MG63 (cell line): ENCODE results near the gene SIL1. TPM values are rescaled to one million over a fixed set of nuclear protein-coding genes. Genes with fewer than 3 reads are reported as not detected.
"Not testable (repeated sequence)": the region's sequence is repeated elsewhere in the genome, so short reads cannot be mapped to it uniquely, and the experiment has no call there.

ENCODE experiments used
- DNase-seq: peaks from one replicate; pipeline ENCODE4 v3.0.0-alpha.2; 2020
- H3K27me3 ChIP-seq: fragments of 250-450 bp; sonication (Bioruptor Pico); 2 replicates; pipeline ENCODE4 v1.5.1; 2020; ENCODE audit warnings: mild to moderate bottlenecking, moderate library complexity
- H3K36me3 ChIP-seq: fragments of 250-450 bp; sonication (Bioruptor Pico); 2 replicates; pipeline ENCODE4 v1.5.1; 2020; ENCODE audit warnings: mild to moderate bottlenecking, moderate library complexity
- H3K4me3 ChIP-seq: fragments of 250-450 bp; sonication (Bioruptor Pico); 2 replicates; pipeline ENCODE4 v1.5.1; 2020; ENCODE audit warnings: mild to moderate bottlenecking, moderate library complexity
- H3K9me3 ChIP-seq: fragments of 250-450 bp; sonication (Bioruptor Pico); 2 replicates; pipeline ENCODE4 v1.5.1; 2020; ENCODE audit warnings: mild to moderate bottlenecking, moderate library complexity
- total RNA-seq: library from RNA; depleted of rRNA; stranded (reverse); fragments of >200 nt; shearing (Covaris generic); gene quantifications from 2 replicates; pipeline ENCODE4 v1.2.3, GENCODE V29; 2014; ENCODE audit warnings: low replicate concordance

SIL1 gene
- total RNA-seq, 1 experiment from 2014 or later: 78.7 TPM

DNA sequence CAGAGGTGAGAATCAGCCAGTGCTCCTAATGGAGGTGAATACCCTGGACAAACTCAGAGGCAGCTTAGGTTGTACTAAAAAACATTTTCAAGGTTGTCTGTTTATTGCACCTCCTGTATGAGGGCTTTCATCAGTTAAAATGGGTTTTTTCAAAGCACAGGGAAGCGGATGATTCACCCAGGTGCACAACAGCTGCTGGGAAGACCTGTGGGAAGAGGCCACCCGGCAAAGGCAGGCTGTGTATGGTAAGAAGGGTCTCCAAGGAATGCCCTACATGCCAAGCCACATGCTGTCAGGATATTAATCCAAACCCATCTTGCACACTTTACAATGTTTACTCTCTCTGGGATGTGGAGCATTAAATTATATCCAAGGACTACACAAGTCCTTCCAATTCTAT is 14.7 kb downstream of the SIL1 start:
- DNase-seq: no peak
- no peak overlapping the region for H3K4me3 ChIP-seq
- no peaks in the 10 kb centered on the region for H3K27me3 ChIP-seq
- H3K9me3 ChIP-seq: no peaks in the 10 kb centered on the region
- peaks cover 20% of the 10 kb centered on the region for H3K36me3 ChIP-seq

DNA sequence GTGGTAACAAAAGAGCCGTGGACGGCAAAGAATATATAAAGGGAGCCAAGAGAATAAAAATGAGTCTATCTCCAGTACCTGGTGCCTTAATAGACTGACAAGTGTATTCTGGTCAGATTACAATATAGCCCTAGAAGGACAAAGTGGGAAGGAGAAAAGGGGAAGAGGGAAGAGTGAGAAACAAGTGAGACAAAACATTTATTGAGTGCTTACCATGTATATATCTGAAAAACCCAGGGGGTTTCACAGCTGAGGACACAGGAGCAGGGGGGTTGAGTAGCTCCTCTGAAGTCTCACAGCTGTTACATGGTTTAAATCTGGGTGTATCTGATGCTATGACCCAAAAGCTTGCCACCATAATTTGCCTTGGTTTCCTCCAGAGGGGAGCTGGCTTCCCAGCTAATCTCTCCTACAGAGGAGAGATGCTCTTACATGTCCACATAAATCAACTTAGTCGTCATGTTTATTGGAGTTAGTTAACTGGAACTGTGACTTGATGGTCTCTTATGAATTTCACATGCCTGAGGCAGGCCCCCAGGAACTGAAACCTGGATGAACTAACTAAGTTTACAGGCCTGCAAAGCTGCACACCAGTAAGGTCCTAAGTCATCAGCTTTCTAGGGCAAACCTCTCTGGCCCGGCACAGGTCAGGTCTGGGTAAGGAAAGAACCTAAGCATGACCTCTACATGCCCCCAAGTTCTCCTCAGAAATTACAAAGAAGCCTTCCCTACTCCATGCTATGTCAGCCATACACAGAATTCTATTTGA is 15.5 kb downstream of the SIL1 start:
- no peak for DNase-seq

DNA sequence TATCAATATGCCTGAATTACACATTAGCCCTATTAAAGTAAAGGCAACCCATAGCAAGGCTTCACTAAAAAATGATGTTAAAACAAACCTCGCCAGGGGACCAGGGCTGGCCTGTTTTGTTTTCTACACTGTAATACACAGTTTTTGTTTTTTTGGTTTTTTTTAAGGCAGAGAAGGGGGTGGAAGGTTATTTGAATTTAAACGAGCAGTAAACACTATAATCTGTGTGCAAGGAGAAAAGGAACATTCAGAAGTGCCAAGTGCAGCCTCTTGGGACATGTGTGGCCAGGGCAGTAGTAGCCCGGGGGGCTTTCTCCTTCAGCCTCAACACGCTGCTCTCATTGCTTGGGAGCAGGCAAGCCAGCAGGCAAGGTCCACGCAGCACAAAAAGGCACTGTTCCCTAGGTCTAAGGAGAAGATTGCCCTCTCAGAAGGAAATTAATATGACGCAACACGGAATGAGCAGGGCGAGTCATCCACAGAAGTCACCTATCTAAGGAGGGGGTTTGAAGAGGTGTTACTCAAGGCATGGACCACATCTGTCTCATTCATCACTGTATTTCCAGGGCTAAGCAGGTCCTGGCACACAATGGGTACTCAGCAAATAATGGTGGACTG is 16.2 kb downstream of the SIL1 start:
- H3K4me3 ChIP-seq: no peak overlapping the region
- no peaks in the 10 kb centered on the region for H3K27me3 ChIP-seq
- no peaks in the 10 kb centered on the region for H3K9me3 ChIP-seq
- DNase-seq: peak; percentile 43
- peaks cover 8% of the 10 kb centered on the region for H3K36me3 ChIP-seq

More for the DNA sequence above, 15.5 kb downstream of the SIL1 start:
- Histone ChIP-seq H3K36me3 (peaks cover 14% of the 10 kb centered on the region), H3K27me3 (no peaks in the 10 kb centered on the region), H3K9me3 (no peaks in the 10 kb centered on the region), H3K4me3 (no peak overlapping the region)

DNA sequence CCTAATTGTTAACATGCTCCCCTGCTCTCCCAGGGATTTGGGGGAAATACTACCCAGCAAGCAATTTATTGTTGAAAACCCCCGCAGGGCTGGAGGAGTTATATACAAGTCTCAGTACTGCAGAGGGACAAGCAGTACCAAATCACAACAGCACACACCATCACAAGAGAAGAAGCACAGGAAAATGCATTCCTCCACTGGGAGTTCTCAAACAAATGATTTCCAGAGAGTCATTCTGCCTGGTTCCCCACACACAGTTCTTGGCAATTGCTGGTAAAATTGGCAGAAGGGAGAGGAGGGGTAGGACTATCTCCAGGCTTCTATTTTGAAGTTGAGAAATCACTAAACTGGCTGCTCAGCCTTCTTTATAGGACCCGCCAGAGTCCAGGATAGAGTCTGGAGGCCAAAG is 16.8 kb downstream of the SIL1 start:
- H3K36me3 ChIP-seq: peaks cover 2% of the 10 kb centered on the region; the same call in 1 of the 2 replicates
- H3K9me3 ChIP-seq: no peaks in the 10 kb centered on the region
- no peak overlapping the region for H3K4me3 ChIP-seq
- peak; percentile 53 for DNase-seq
- no peaks in the 10 kb centered on the region for H3K27me3 ChIP-seq

DNA sequence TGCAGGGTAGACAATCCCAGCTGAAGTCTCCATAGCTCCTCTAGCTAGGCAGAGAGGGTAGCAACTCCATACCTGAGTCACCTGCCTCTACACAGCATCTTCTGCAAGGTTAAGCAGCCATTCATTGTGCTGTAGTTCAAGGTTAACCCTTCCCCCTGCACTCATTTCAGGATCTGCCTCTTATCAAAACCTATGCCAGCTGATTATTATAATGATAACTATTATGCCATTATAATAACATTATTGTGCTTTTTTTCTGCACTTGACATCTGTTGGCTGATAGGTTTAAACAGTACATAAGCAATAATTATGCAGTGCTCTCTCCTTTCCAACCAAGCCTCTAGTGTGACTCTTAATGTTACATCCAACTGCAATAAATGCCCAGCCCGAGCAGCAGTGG is 17.3 kb downstream of the SIL1 start:
- H3K27me3 ChIP-seq: no peaks in the 10 kb centered on the region
- no peaks in the 10 kb centered on the region for H3K9me3 ChIP-seq
- H3K36me3 ChIP-seq: no peaks in the 10 kb centered on the region; the same call in 1 of the 2 replicates
- no peak for DNase-seq
- no peak overlapping the region for H3K4me3 ChIP-seq

DNA sequence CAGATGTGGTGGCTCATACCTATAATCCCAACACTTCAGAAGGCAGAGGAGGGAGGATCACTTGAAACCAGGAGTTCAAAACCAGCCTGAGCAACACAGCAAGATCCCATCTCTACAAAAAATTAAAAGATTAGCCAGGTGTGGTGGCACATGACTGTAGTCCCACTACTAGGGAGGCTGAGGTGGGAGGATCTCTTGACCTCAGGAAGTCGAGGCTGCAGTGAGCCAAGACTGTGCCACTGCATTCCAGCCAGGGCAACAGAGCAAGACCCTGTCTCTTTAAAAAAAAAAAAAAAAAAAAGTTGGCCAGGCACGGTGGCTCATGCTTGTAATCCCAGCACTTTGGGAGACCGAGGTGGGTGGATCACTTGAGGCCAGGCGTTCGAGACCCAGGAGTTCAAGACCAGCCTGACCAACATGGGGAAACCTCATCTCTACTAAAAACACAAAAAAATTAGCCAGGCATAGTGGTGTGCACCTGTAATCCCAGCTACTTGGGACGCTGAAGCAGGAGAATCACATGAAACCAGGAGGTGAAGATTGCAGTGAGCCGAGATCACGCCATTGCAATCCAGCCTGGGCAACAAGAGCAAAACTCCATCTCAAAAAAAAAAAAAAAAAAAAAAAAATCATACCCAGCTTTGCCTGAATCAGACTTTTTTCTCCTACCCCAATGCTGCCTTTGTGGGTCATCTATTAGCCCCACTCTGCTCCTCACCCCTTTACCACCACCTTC is 18.2 kb downstream of the SIL1 start:
- DNase-seq, H3K27me3 ChIP-seq, H3K36me3 ChIP-seq, H3K9me3 ChIP-seq, H3K4me3 ChIP-seq: not testable (repeated sequence)

DNA sequence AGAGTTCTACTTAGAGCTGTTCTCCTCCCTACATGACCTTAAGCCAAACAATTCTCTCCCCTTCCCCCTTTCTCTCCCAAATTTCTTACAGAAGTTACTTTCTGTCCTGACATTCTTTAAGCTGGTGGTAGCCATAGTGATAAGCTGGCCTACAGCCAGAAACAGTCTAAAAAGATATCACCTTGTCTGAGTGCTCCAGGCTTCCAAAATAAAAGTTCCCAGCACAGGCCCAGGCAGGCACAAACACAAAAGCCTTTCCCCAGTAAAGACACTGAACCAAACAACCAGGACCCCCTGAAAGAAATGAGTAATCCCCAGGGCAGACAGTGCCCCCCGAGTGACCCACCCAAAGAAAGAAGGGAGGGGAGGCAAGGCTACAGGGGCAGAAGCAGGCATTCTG is 19.2 kb downstream of the SIL1 start:
- Histone ChIP-seq H3K9me3 (peaks cover 6% of the 10 kb centered on the region), H3K4me3 (no peak overlapping the region), H3K36me3 (no peaks in the 10 kb centered on the region; the same call in 1 of the 2 replicates), H3K27me3 (no peaks in the 10 kb centered on the region)
- no peak for DNase-seq

DNA sequence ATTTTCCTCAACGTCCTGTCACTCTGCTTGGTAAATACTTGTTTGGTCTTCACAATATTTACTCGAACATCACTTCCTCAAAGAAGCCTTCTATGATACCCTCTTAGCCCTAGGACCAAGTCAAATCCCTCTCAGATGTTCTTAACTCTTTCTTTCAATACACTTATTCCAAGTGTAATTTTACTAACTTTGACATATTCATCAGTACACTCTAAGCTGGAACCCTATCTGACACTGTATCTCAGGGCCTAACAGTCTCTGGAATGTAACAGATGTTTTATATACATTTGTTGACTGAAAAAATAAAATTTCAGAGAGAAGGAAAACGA is 19.6 kb downstream of the SIL1 start:
- Histone ChIP-seq H3K36me3 (no peaks in the 10 kb centered on the region; the same call in 1 of the 2 replicates), H3K27me3 (no peaks in the 10 kb centered on the region), H3K4me3 (no peak overlapping the region), H3K9me3 (peaks cover 7% of the 10 kb centered on the region)
- no peak for DNase-seq

DNA sequence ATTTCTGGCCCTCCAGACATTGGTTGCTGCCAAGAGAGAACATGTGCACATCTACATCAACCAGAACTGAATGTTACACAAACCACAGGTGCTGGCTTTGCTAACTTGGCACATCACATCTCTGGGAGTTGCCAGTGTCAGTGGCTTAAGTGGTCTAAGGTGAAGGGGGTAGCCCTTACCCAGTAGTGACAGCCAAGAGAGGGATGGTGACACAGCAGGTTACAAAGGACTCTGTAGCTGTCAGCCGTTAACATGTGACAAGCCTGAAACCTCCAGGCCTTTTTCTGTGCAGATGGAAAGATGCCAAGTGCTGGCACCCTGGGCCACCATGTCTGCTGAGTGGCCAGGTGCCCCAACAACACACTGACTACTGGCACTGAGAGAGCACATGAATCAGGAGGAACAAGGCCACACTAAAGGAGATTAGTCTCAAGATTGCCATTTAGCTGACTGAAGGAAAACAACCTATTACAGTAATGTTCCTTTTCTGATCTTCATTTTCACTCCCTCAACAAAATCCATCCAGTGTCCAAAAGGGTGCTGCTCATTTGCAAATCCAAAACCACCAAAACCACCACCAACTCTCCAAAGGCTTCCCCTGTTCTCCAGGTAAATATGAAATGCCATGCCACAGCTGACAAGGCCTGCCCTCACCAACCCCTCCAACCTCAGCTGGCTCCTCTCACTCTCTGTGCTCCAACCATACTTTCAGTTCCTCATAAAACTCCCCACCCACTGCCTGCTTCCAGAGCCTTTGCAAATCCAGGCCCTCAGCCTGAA is 20.2 kb downstream of the SIL1 start:
- H3K27me3 ChIP-seq: no peaks in the 10 kb centered on the region
- H3K9me3 ChIP-seq: peaks cover 10% of the 10 kb centered on the region
- H3K36me3 ChIP-seq: no peaks in the 10 kb centered on the region; the same call in 1 of the 2 replicates
- DNase-seq: no peak
- H3K4me3 ChIP-seq: no peak overlapping the region

DNA sequence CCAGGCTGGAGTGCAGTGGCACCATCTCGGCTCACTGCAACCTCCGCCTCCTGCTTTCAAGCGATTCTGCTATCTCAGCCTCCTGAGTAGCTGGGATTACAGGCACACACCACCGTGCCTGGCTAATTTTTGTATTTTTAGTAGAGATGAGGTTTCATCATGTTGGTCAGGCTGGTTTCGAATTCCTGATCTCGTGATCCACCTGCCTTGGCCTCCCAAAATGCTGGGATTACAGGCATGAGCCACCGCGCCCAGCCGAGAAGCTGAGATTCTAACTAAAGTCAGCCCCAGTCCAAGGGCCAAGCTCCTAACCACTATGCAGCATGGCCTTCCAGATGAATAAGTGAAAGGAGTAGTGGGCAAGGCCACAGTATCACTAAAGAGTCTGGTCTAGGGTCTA is 20.9 kb downstream of the SIL1 start:
- peaks cover 15% of the 10 kb centered on the region for H3K9me3 ChIP-seq
- DNase-seq, H3K4me3 ChIP-seq, H3K27me3 ChIP-seq, H3K36me3 ChIP-seq: not testable (repeated sequence)

DNA sequence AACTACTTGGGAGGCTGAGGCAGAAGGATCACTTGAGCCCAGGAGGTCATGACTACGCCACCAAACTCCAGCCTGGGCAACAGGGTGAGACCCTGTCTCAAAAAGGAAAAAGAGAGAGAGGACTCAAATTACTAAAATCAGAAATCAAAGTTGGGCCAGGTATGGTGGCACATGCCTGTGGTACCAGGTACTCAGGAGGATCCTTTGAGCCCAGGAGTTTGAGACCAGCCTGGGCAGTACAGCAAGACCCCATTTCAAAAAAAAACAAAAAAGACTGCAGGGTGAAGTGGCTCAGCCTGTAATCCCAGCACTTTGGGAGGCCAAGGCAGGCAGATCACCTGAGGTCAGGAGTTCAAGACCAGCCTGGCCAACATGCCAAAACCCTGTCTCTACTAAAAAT is 23.8 kb downstream of the SIL1 start:
- not testable (repeated sequence) for H3K4me3 ChIP-seq, H3K27me3 ChIP-seq, H3K36me3 ChIP-seq, DNase-seq
- H3K9me3 ChIP-seq: peaks cover 20% of the 10 kb centered on the region

DNA sequence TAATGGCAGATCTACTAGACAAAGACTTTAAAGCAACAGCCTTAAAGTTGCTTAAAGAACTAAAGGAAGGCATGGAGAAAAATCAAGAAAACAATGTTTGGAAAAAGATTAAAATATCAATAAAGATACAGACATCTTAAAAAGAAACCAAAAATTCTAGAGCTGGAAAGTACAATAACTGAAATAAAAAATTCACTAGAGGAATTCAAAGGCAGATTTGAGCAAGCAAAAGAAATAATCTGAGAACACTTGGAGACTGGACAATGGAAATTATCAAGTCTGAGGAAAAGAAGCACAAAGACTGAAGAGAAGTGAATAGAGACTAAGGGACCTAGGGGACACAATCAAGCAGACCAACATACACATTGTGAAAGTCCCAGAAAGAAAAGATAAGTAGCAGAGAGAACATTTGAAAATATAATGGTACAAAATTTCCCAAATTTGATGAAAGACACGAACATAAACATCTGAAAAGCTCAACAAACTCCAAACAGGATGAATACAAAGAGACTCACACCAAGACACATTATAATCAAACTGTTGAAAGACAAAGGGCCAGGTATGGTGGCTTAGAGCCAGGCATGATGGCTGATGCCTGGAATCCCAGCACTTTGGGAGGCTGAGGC is 26.3 kb downstream of the SIL1 start:
- H3K36me3 ChIP-seq: no peaks in the 10 kb centered on the region; the same call in 1 of the 2 replicates
- DNase-seq: no peak
- no peak overlapping the region for H3K4me3 ChIP-seq
- H3K9me3 ChIP-seq: peaks cover 20% of the 10 kb centered on the region
- no peaks in the 10 kb centered on the region for H3K27me3 ChIP-seq

DNA sequence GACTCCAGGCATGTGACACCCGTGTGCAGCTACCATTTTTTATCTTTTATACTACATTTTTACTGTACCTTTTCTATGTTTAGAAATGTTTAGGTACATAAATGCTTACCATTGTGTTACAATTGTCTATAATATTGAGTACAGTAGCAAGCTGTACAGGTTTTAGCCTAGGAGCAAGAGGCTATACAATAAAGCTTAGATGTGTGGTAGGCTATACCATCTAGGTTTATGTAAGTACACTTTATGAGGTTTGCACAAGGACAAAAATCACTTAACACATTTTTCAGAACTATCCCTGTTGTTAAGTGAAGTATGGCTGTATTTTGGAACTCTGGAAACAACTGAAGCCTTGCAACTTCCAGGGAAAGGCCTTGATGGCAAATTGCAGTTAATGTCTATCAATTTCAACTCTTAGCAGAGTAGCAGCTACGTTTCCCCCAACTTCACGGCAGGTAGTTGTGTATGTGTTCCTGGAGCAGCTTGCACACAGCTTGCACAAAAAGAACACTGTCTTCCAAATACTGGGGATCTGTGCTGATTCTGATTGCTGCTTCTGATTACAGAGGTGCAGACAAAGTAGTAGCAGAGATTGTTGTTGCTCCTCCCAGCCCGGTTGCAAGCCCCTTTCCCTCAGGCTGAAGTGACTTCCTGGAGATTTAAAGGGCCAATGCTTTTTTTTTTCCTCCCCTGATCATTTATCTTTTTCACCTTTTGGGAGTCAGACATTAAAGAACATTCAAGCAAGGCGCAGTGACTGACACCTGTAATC is 30.0 kb downstream of the SIL1 start:
- Histone ChIP-seq H3K27me3 (no peaks in the 10 kb centered on the region), H3K9me3 (peaks cover 10% of the 10 kb centered on the region), H3K4me3 (no peak overlapping the region), H3K36me3 (no peaks in the 10 kb centered on the region; the same call in 1 of the 2 replicates)
- no peak for DNase-seq

DNA sequence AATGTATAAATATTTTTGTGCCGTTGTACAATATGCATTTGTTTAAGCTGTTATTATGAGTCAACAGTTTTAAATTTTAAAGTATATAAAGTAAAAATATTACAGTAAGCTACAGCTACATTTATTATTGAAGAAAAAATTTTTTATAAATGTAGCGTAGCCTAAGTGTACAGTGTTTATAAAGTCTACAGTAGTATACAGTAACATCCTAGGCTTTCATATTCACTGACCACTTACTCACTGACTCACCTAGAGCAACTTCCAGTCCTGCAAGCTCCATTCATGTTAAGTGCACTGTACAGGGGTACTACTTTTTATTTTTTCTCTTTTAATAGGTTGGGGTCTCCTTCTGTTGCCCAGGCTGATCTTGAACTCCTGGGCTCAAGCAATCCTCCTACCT is 30.6 kb downstream of the SIL1 start:
- Histone ChIP-seq H3K36me3 (no peaks in the 10 kb centered on the region), H3K9me3 (peaks cover 6% of the 10 kb centered on the region), H3K4me3 (no peak overlapping the region), H3K27me3 (no peaks in the 10 kb centered on the region)
- DNase-seq: no peak

DNA sequence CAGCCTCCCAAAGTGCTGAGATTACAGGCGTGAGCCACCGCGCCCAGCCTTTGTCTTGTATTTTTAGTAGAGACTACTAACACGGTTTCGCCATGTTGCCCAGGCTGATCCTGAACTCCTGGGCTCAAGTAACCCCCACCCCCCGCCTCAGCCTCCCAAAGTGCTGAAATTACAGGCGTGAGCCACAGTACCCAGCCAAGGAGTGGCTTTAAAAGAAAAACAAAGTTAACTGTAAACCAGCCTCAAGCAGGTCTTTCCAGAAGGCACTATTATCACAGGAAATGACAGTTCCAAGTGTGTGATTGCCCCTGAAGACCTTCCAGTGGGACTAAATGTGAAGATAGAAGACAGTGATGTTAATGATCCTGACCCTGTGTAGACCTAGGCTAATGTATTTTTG is 31.1 kb downstream of the SIL1 start:
- H3K9me3 ChIP-seq: peaks cover 3% of the 10 kb centered on the region
- DNase-seq: no peak
- no peaks in the 10 kb centered on the region for H3K36me3 ChIP-seq
- no peaks in the 10 kb centered on the region for H3K27me3 ChIP-seq
- no peak overlapping the region for H3K4me3 ChIP-seq

DNA sequence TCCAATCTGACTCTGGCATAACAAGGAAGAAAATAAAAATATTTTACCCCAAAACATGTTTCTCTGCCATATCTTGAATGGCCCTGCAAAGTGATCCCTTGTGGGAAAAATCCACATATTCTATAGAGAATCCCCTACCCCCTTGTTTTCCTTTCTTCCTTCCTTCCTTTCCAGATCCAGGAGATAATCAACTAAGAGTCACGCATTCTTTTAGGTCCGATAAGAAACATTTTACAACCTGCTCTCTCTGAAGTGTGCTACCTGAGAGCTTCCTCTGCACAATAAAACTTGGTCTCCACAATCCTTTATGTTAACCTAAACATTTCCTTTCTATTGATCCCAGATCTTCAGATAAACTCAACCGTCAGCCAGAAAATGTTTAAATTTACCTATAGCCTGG is 33.3 kb downstream of the SIL1 start:
- H3K27me3 ChIP-seq, H3K4me3 ChIP-seq, H3K9me3 ChIP-seq, H3K36me3 ChIP-seq, DNase-seq: not testable (repeated sequence)
